ENCODE data around the gene GLO1. TPM values are rescaled to one million over a fixed set of nuclear protein-coding genes. Genes with fewer than 3 reads are reported as not detected.

GLO1 gene
- total and polyA plus RNA-seq, 2 donors (not counting 1 experiment from before 2014, with no cell fraction given), result 18.5 to 31.6 TPM

DNA sequence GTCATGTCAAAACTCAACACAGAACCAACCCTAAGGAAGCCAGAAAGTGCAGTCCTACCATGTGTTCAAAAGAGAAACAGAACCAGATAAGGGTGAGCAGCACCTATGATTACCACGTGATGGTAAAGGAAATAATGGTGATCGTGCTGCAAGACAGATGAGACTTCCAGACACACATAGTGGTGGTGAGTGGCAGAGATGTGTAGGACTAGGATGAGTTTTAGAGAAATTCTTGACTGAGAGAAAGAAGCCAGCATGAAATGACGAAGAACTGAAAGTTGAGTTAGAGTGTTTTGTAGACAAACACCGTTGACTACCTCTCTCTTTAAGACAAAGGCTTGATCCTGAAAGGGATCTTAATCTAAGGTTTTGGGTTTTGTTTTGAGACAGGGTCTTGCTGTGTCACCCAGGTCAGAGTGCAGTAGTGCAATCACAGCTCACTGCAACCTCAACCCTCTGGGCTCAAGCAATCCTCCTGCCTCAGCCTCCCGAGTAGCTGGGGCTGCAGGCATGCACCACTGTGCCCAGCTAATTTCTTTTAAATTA is 52.7 kb downstream of the GLO1 start:
- 90% methylated on average over 2 of the region's 5 CpGs for WGBS (ENCODE audit: insufficient coverage)
- ChIA-PET CTCF (interaction anchor here (0.9 kb wide), 1 partner anchor 156 kb away, joined by 3 read pairs; no protein-coding TSS in a partner anchor), POLR2A (no interaction called here)
- no peak overlapping the region for H3K4me3 Mint-ChIP-seq
- H3K9ac ChIP-seq (ENCODE audit: low read length), result no peak overlapping the region
- no peak overlapping the region for H3K27ac Mint-ChIP-seq
- no peaks in the 10 kb centered on the region for H3K4me1 ChIP-seq (ENCODE audit: control insufficient read depth in 2 of 2, insufficient read depth in 2 of 2, low read length in 2 of 2)
- H4K20me1 ChIP-seq (ENCODE audit: control insufficient read depth, insufficient read depth, low read length, poor library complexity, severe bottlenecking), result peaks cover 5% of the 10 kb centered on the region
- intact Hi-C loops (cut with micrococcal nuclease), result no loop called here
- no peak overlapping the region for H3K4me2 ChIP-seq (replicated peaks; ENCODE audit: low read depth, low read length, poor library complexity, severe bottlenecking)
- no peak overlapping the region for H2AFZ ChIP-seq (ENCODE audit: insufficient read depth, low read depth, low read length, poor library complexity, severe bottlenecking)
- no peaks in the 10 kb centered on the region for H3K9me3 ChIP-seq (ENCODE audit: control extremely low read depth in 1 of 3, control insufficient read depth in 2 of 3, insufficient read depth in 1 of 3, low read length in 2 of 3)
- TF ChIP-seq EZH2 (IDR thresholded peaks at IDR 0.05; ENCODE audit: borderline replicate concordance, insufficient read depth, low read depth, low read length, poor library complexity, severe bottlenecking), result no peak
- TF ChIP-seq, protein P1, sequence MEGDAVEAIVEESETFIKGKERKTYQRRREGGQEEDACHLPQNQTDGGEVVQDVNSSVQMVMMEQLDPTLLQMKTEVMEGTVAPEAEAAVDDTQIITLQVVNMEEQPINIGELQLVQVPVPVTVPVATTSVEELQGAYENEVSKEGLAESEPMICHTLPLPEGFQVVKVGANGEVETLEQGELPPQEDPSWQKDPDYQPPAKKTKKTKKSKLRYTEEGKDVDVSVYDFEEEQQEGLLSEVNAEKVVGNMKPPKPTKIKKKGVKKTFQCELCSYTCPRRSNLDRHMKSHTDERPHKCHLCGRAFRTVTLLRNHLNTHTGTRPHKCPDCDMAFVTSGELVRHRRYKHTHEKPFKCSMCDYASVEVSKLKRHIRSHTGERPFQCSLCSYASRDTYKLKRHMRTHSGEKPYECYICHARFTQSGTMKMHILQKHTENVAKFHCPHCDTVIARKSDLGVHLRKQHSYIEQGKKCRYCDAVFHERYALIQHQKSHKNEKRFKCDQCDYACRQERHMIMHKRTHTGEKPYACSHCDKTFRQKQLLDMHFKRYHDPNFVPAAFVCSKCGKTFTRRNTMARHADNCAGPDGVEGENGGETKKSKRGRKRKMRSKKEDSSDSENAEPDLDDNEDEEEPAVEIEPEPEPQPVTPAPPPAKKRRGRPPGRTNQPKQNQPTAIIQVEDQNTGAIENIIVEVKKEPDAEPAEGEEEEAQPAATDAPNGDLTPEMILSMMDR (IDR thresholded peaks at IDR 0.05), result no peak
- no peak for ATAC-seq (ENCODE audit: low read depth)
- H3K27me3 Mint-ChIP-seq, result no peaks in the 10 kb centered on the region
- H3K79me2 ChIP-seq (ENCODE audit: control insufficient read depth, insufficient read depth, low read length), result no peaks in the 10 kb centered on the region
- H3K27me3 ChIP-seq (replicated peaks in 1 of 4; ENCODE audit: control extremely low read depth in 1 of 4, control insufficient read depth in 3 of 4, insufficient read depth in 4 of 4, low read length in 3 of 4), result no peaks in the 10 kb centered on the region
- H3K4me1 Mint-ChIP-seq, result no peaks in the 10 kb centered on the region
- no peak for DNase-seq
- no peaks in the 10 kb centered on the region for H3K36me3 ChIP-seq (replicated peaks in 1 of 2; ENCODE audit: control extremely low read depth in 1 of 2, control insufficient read depth in 1 of 2, extremely low read depth in 1 of 2, insufficient read depth in 2 of 2, low read length in 1 of 2)
- no peaks in the 10 kb centered on the region for H3K9me3 Mint-ChIP-seq (ENCODE audit: insufficient read depth)
- H3K27ac ChIP-seq (ENCODE audit: low read length in 2 of 2), result no peak overlapping the region
- no peak overlapping the region for H3K4me3 ChIP-seq (ENCODE audit: control extremely low read depth in 1 of 5, extremely low read depth in 1 of 5, insufficient read depth in 1 of 5, low read depth in 2 of 5, low read length in 4 of 5)

DNA sequence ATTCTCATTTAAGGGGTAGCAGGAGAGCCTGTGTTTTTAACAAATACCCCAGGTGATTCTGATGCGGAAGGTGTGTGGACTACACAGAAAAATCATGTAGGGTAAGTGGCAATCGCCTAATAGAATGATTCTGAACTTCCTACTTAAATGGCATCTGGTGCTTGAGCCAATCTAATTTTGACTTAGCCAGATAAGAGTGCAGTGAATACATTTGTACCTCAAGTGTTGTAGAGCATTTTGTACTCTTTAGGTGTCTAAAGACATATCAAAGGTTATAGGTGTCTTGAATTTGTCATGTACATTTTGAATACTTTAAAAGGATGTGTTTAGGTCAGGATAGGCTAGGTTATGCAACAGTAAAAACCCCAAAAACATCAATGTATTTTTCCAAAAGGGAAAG is 53.2 kb downstream of the GLO1 start:
- Histone ChIP-seq H3K4me2 (replicated peaks; ENCODE audit: low read depth, low read length, poor library complexity, severe bottlenecking) (no peak overlapping the region), H3K4me3 (ENCODE audit: control extremely low read depth in 1 of 5, extremely low read depth in 1 of 5, insufficient read depth in 1 of 5, low read depth in 2 of 5, low read length in 4 of 5) (no peak overlapping the region), H3K36me3 (replicated peaks in 1 of 2; ENCODE audit: control extremely low read depth in 1 of 2, control insufficient read depth in 1 of 2, extremely low read depth in 1 of 2, insufficient read depth in 2 of 2, low read length in 1 of 2) (no peaks in the 10 kb centered on the region), H3K27ac (ENCODE audit: low read length in 2 of 2) (no peak overlapping the region), H3K27me3 (replicated peaks in 1 of 4; ENCODE audit: control extremely low read depth in 1 of 4, control insufficient read depth in 3 of 4, insufficient read depth in 4 of 4, low read length in 3 of 4) (no peaks in the 10 kb centered on the region), H3K9ac (ENCODE audit: low read length) (no peak overlapping the region), H3K4me1 (ENCODE audit: control insufficient read depth in 2 of 2, insufficient read depth in 2 of 2, low read length in 2 of 2) (no peaks in the 10 kb centered on the region), H3K79me2 (ENCODE audit: control insufficient read depth, insufficient read depth, low read length) (no peaks in the 10 kb centered on the region), H4K20me1 (ENCODE audit: control insufficient read depth, insufficient read depth, low read length, poor library complexity, severe bottlenecking) (peaks cover 5% of the 10 kb centered on the region), H3K9me3 (ENCODE audit: control extremely low read depth in 1 of 3, control insufficient read depth in 2 of 3, insufficient read depth in 1 of 3, low read length in 2 of 3) (no peaks in the 10 kb centered on the region), H2AFZ (ENCODE audit: insufficient read depth, low read depth, low read length, poor library complexity, severe bottlenecking) (no peak overlapping the region)
- no peak for TF ChIP-seq EZH2 (IDR thresholded peaks at IDR 0.05; ENCODE audit: borderline replicate concordance, insufficient read depth, low read depth, low read length, poor library complexity, severe bottlenecking)
- TF ChIP-seq, protein P1 (IDR thresholded peaks at IDR 0.05), result no peak
- ChIA-PET POLR2A (no interaction called here), CTCF (no interaction called here)
- Mint-ChIP-seq H3K4me3 (no peak overlapping the region), H3K27me3 (no peaks in the 10 kb centered on the region), H3K4me1 (no peaks in the 10 kb centered on the region), H3K27ac (no peak overlapping the region), H3K9me3 (ENCODE audit: insufficient read depth) (no peaks in the 10 kb centered on the region)
- intact Hi-C loops (cut with micrococcal nuclease), result no loop called here
- DNase-seq, result no peak
- WGBS (ENCODE audit: insufficient coverage), result 100% methylated on average over 1 of the region's 2 CpGs
- ATAC-seq (ENCODE audit: low read depth), result no peak

Data from B cell (primary cell).